ENCODE measurements around the gene SASH1.
"Not testable (repeated sequence)": the region's sequence is repeated elsewhere in the genome, so short reads cannot be mapped to it uniquely, and the experiment has no call there.

SASH1 gene

DNA sequence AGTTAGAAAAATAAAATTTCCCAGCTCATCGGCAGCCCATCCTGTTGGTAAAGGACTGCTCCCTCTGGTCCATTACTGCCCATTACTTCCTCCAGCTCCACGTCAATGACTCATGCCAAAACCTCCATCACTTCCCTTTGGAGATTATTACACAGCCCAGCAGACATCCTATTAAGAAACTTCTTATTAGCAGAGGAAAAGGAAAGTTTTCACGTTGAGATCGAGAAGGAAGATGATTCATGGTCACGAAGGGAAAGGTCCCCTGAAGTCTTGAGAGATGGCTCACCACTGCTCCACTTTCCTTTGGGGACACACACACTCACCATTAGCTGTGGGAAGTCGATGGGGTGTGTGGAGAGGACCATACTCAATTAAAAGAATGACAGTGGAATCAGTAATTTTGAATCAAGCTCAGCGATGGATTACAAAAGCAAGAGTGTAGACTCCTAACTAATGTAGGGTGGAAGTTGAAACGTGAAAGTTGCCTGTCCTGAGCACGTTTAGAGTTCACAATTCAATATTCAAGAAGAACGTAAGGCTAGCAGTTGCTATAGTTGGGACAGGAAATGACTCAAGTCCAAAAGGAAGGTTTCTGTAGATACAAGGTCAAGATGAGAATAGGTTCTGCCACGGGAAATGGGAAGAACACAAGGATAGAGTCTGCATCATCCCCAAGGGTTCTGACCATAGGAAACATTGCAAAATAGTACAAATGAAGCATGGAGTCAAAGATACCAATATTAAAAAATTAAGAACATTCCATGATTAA lies 21.6 kb downstream of the SASH1 start:
- in situ Hi-C loops (cut with HindIII; ENCODE audit: low sequenced_read_pairs), result loop anchor here (10.0 kb wide), 1 partner anchor 51 kb away; no protein-coding TSS in a partner anchor

DNA sequence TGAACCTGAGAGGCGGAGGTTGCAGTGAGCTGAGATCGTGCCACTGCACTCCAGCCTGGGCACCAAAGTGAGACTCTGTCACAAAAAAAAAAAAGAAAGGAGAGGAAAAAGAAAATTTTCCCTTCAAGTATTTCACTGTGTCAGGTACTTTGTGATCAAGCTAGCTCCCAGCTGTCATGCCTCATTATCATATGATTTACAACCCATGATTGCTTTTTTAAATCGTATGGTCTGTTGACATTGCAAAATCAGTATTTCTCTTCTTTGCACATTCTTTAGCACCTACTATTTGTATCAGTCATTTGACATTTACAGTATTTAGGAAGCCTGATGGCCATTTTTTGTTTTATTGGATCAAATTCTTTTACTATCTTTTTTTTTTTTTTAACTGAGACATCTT lies 22.4 kb downstream of the SASH1 start:
- in situ Hi-C loops (cut with HindIII; ENCODE audit: low sequenced_read_pairs), result loop anchor here (10.0 kb wide), 1 partner anchor 50 kb away; no protein-coding TSS in a partner anchor

DNA sequence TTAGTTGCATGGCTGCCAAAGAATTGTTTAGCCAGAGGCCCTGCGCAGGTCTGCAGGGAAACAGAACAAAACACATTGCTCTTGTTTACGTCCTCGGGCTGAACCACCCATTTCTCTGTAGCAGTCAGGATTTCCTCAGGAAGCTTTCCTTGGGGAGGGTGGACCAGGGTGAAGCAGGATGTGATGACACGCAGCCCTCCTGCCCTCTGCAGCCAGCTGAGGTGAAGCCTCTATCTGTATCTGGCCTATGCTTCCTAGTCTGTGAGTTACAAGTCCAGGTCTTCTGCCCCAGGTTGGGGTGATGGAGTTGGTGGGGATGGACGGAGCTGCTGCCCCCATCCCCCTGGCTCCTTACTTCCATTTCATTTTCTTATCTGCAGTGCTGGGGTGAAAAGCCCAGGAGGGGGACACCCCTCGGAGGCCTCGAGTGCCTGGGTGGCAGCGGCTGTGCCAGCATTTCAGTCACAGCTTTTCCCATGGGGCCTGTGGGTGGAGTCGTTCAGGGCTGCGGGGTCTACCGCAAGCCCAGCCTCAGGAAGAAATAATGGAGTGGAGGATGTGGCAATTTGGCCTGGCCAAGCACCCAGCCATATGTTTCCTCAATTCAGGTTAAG lies 24.9 kb downstream of the SASH1 start:
- in situ Hi-C loops (cut with HindIII; ENCODE audit: low sequenced_read_pairs), result loop anchor here (10.0 kb wide), 1 partner anchor 47 kb away; no protein-coding TSS in a partner anchor

DNA sequence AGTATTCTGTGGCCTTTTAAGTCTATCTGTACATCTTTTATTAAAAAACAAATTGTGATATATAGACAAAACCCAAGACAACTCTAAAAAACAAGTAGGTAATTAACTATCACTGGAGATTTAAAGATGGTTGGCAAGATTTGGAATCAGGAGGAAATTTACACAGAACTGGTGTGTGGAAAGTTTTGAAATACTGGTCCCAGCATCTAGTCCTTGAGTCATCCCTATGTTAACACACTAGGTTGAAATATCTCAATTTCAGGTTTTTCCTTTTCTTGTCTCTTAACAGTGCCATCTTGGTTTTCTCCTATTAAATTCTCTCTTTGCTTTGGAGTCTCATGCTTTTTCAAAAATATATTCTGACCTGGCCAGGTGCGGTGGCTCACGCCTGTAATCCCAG lies 27.5 kb downstream of the SASH1 start:
- in situ Hi-C loops (cut with HindIII; ENCODE audit: low sequenced_read_pairs), result no loop called here

DNA sequence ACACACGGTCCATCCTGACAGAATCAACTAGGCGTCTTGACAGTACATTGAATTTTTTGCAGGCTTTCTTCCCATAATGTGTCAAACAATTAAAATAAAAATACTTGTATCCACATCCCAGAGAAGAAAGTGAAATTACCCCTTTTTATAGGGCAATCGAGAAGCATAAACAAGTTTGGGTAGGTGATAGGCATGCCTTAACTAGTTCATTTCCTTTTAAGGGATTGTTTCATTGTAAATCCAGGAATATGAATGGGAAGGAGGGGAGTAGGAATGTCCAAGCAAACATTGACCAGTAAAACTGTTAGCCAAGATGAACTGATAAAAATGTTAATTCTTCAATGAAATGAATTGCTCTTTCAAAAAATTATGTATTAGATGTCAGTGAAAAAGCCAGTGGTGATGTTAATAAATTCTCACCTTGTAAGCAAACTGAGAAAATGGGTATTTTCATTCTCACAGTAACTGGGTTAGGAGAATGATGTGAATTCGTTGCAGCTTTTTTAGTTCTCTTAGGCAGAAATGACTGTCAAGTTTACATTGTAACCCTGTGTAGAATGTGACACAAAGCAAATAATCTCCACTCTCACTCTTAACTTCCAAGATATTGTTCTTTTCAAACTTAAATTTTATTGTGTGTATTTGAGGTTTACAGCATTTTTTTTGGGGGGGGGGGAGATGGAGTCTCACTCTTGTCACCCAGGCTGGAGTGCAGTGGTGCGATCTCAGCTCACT lies 31.6 kb downstream of the SASH1 start:
- in situ Hi-C loops (cut with HindIII; ENCODE audit: low sequenced_read_pairs), result no loop called here

DNA sequence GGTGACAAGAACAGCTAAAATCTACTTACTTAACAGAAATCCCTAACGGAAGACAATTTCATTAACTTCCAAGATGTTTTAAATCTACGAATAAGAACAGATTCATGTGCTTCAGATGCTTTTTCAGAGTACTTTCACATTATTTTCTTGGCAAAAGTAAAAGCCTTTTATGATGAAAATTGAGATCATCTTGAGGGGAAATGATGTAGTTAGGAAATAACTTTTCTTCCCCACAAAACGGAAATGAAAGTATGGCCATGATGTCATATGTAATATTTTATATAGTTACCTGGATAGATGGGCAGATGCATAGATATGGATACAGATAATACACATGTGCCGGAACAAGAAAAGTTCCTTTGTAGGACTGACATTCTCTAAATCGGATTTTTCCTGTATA lies 32.8 kb downstream of the SASH1 start:
- in situ Hi-C loops (cut with HindIII; ENCODE audit: low sequenced_read_pairs), result no loop called here

DNA sequence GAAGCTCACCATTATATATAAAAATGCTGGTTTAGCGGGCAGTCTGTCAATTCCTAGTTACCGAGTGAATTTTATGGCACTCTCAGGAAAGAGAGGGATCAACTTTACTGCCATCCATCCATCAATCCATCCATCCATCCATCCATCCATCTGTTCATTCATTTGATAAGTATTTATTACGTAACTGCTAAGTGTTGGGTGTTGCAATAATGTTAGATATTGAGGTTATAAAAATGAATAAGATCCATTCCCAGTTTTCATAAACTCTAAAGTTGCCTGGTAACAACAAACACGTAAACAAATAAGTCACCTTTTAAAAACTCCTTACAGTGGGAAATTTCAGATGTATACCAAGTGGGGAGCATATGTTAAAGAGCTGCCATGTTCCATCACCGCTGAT lies 36.8 kb downstream of the SASH1 start:
- in situ Hi-C loops (cut with HindIII; ENCODE audit: low sequenced_read_pairs), result no loop called here

DNA sequence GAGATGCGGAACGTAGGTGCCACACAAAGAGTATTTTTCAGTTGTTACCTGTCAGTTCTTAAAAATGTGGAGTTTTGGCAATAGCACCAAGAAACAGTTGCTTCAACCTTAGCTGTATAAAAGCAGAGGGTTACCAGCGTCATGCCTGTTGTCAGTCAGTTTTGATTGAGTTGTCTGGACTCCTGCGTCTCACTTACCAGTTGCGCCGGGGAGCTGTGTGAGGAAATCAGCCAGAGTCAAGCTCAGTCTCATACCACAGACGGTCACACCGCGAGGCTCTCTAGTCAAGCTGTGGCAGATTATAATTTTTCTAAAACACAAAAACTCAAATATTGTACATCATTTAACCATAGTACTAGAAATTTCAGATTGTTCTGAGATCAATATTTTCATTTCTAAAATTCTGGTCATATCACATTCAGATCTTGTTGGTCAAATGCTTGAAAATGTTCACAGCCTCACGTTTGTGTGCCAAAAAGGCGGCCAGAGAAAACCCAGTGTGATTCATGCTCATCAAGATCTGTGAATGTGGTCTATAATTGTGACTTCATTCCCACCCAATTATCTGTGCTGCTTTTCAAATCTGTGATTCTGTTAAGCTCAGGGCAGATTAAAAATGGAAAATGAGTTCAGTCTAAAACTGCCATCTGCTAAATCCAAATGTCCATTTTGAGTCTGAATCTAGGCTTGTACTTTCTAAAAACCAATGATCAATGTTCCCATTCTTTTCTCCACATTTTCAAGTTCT lies 37.5 kb downstream of the SASH1 start:
- in situ Hi-C loops (cut with HindIII; ENCODE audit: low sequenced_read_pairs), result no loop called here

DNA sequence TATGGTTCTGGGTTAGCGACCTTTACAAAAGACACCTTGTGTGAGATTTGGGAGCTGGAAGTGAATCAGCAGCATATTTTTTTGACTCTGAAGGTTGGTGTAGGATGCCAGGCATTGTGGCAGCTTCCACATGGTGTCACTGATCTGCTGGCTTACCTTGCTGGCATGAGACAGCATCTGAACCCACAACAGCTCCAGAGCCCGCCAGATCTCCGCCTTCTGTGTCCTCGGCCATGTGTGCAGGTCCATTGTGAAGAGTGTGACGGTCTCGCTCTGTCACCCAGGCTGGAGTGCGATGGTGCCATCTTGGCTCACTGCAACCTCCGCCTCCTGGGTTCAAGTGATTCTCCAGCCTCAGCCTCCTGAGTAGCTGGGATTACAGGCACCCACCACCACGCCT lies 39.4 kb downstream of the SASH1 start:
- in situ Hi-C loops (cut with HindIII; ENCODE audit: low sequenced_read_pairs), result not testable (repeated sequence)

DNA sequence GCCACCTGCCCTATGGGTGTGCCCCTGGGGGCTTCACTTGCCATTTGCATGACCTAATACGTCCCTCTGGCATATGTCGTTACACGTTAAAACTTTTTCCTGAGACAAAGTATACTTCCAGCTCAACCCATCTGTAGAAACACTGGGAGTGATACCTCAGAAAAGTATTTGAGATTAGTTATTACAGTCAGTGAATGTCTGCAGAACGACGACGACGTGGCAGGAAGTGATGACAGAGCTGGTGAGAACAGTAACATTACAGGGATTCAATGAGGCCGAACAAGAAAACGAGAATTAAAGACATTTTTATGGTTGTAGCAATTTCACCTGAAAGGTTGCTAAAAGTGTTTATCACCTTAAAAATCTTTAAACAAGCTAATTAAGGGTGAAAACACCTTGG lies 40.2 kb downstream of the SASH1 start:
- in situ Hi-C loops (cut with HindIII; ENCODE audit: low sequenced_read_pairs), result no loop called here

DNA sequence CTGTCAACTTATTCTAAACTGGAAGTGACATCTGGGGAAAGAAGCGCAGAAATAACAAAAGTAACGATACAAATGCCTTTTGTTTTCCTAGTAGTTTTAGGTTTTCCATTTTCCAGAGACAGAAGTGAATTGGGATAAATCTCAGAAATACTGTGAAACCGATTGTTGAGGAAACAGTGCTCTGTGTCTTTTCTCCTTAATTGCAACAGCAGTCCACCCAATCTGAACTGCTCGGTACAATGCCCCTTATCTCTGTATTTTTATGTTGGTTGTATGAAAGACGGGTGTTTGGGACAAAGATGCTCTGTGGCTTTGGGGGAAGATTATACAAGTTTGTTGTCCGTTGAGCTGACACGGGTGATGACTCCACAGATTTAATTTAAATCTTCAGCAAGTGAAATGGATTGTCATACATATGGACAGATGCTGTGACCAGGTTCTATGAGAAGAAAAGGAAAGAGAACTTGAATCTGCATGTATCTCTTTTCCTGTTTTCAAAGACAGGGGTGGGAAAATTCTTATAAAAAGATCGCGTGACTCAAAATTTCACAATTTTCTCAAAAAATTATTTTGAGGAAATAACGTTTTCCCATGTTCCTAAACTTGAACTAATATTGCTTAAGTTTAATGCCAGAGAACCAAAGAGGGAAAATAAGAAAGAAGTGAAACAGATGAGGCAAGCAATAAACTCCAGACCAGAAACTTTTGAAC lies 41.2 kb downstream of the SASH1 start:
- in situ Hi-C loops (cut with HindIII; ENCODE audit: low sequenced_read_pairs), result no loop called here

DNA sequence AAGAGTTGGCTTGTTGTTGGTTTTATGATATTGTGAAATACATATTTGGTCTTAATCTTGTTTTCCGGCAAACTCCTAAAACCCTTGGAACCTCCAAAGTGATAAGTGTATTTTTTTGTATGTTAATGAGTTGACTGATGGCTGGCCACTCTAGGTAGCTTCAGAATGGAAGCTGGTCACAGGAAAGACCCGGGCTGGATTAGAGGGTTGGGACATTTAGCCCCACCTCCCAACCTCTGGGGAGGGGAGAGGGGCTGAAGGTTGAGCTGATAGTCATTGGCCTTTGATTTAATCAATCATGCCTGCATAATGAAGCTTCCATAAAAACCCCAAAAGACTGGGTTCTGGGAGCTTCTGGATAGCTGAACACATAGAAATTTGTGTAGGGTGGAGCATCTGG lies 42.7 kb downstream of the SASH1 start:
- in situ Hi-C loops (cut with HindIII; ENCODE audit: low sequenced_read_pairs), result no loop called here

DNA sequence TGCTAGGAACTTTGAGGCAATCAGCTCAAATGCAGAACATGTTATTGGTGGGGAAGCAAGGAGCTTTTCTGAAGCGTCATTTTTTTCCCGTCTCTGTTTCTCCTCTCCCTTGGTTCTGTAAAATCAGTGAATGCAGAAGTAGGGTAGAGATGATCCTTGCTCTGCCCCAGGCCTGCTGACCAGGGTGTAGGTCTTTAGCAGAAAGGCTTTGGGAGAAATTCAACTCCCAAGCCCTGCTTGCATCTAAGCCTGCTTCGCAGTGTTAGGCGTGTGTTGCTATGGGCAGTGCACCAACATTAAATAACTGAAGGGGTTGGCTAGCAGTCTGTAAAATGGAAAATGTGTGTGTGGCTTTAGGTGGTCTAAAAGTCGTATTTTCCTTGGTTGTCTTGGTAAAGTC lies 45.9 kb downstream of the SASH1 start:
- in situ Hi-C loops (cut with HindIII; ENCODE audit: low sequenced_read_pairs), result no loop called here

DNA sequence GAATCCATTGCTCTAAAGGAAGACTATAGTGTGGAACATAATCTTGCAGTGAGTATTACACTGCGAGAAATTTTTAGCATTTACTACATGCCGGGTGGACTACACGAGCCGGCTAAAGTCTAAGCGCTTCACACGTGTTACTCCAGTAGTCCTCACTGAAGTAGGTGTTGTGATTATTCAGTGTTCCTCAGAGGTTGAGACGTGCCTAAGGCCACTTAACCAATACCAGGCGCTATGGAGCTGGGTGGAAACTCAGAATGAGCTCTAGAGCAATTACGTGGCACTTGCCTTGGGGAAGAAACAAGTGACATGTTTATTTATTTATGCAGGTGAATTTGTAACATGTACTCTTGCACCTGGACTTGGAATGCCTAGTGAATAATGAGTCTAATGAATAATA lies 46.4 kb downstream of the SASH1 start:
- in situ Hi-C loops (cut with HindIII; ENCODE audit: low sequenced_read_pairs), result no loop called here

DNA sequence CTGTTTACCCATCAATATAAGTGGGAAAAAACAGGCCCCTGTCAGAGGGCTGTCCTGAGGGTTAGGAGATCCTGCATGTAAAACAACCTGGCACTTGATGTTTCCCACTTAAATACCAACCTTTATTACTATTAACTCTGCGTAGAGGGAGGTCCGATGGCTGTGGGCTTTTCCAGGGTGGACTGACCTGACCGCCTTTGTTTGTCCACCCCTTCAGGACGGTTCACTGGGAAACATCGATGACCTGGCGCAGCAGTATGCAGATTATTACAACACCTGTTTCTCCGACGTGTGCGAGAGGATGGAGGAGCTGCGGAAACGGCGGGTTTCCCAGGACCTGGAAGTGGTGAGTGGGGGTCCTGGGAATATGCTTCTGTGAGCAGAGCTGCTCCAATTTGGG lies 47.3 kb downstream of the SASH1 start:
- in situ Hi-C loops (cut with HindIII; ENCODE audit: low sequenced_read_pairs), result no loop called here

DNA sequence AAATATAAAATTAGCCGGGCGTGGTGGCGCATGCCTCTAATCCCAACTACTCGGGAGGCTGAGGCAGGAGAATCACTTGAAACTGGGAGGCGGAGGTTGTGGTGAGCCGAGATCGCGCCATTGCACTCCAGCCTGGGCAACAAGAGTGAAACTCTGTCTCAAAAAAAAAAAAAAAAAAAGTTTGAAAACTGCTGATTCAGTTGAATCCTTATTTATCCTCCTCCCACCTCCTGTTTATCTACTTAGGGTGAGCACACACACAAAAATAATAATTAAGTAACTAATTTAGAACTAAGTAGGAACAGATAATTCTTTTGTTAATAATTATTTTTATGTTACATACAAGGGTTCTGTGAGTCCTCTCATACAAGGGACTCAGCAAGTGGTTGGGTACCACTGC lies 49.5 kb downstream of the SASH1 start:
- in situ Hi-C loops (cut with HindIII; ENCODE audit: low sequenced_read_pairs), result not testable (repeated sequence)

DNA sequence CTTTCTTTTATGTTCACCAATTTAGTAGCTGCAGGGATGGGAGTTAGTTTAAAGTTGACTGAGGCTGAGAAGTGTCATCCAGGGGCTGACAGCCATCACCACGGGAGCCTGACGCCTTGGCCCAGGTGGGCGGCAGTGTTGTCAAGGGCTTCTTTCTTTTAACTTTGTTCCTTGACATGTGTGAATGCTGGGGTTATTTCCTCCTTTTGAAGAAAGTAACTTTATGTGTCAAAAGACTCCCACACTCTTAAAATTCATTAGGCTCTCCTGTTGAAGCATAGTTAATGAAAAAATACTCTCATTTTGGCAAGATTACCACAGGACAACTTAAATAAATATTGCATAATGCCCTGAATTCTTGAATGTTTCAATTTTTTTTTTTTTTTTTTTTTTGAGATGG lies 50.0 kb downstream of the SASH1 start:
- in situ Hi-C loops (cut with HindIII; ENCODE audit: low sequenced_read_pairs), result no loop called here

DNA sequence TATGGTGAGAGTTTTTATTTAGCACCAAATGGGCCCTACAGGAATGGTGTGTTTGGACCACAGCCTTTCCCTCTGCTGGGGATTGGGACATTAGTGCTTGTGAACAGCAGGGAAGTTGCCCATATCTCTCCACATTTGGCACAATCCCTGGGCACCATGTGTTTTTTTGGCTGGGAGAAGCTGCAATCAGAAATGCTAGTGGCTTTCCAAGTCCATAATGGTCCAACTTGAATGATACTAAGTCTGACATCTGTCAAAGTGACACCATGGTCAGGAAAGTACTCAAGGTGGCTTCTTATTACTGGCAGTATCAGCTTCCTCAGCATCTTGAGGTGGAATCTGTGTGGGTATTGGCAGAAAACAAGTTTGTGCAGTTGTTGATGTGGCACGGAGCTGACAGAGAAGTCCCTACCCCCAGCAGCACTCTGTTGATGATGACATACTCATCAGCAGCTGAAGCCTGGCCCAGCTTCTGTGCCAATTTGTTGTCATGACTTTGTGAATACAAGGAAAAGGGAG lies 53.0 kb downstream of the SASH1 start:
- in situ Hi-C loops (cut with HindIII; ENCODE audit: low sequenced_read_pairs), result no loop called here

DNA sequence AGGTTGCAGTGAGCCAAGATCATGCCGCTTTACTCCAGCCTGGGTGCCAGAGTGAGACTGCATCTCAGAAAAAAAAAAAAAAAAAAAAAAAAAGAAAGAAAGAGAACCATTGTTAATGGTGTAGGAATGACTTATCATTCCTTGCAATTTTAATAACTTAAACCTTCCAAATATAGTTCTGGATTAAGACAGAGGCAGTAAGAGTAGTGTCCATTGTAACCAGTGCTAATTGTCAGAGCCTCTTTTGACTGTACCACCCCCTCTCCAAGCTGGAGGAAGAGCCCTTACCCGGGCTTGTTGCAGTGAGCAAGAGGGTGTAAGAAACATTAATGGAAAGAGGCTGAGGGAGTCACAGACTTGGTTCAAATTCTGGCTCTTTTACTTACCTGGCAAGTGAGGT lies 53.8 kb downstream of the SASH1 start:
- in situ Hi-C loops (cut with HindIII; ENCODE audit: low sequenced_read_pairs), result no loop called here

DNA sequence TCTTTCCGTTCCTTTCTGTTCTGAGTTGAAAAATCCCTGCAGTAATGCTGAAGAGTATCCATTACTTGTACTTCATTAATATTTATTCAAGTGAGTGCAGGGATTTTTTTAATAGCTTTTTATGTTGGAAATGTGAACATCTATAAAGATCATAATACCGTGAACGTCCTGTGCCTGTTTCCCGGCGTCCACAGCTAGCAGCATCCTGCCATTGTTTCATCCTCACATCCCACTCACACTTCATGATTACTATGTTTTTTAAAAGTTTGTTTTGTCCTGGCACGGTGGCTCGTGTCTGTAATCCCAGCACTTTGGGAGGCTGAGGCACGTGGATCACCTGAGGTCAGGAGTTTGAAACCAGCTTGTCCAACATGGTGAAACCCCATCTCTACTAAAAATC lies 54.3 kb downstream of the SASH1 start:
- in situ Hi-C loops (cut with HindIII; ENCODE audit: low sequenced_read_pairs), result no loop called here
